CD4-positive, alpha-beta T cell treated with Interleukin-4 for 1 hour (primary cell): Measurements from ENCODE around the gene FAM200B.

ENCODE experiments used
- DNase-seq, 2 donors: peaks; one replicate each; pipeline ENCODE4 v3.0.0-alpha.2; 2020 to 2022

Gene FAM200B

DNA sequence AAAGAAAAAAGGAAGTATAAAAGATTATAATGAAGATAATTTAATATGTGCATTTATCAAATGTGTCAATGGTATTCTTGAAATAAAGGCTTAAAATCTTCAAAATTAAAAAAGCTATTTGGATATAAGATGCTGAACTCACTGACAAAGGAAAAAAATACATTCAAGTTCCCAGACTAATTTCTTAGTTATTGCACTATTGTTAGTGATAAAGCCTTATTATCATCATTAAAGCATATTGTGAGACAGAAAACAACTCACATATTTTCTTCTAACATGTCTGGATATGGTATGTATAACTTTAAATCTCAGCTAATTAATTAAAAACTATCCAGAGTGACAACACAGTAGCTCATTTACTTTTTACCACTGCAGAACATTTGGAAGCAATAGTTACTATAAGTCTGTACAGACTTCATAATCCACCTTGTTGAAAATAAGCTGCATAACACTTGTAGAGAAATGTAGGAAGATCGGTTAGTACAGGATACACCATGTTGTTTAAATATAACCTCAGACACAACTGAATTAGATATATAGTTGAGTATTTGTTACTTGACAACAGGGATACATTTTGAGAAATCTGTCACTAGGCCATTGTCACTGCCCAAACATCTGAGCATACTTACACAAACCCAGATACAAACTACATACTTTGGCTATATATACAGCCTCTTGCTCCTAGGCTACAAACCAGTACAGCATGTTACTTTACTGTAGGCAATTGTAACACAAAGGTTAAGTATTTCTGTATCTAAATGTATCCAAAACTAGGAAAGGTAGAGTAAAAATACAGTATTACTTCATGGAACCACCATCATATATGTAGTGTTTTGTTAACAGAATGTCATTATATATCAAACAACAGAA is 12.8 kb upstream of the FAM200B start:
- no peak for DNase-seq

DNA sequence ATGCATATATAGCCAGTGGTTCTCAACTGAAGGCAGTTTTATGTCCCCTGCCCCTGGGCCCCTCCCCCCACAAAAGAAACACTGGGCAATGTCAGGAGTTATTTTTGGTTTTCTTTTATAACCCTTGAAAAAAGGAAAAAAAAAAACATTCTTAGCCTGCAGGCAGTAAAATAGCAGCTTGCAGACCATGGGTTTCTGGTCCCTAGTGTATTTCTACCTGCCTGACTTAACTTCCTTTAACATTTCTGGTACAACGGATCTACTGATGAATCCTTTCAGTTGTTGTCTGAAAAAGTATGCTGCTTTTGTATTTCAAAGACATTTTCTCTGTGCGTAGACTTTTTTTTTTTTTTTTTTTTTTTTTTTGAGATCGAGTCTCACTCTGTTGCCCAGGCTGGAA is 11.1 kb upstream of the FAM200B start:
- DNase-seq = no peak

- DNase-seq = no peak
Observed at GRCh38 chr4:15672101-15672500, 9.5 kb upstream of the FAM200B start.

DNA sequence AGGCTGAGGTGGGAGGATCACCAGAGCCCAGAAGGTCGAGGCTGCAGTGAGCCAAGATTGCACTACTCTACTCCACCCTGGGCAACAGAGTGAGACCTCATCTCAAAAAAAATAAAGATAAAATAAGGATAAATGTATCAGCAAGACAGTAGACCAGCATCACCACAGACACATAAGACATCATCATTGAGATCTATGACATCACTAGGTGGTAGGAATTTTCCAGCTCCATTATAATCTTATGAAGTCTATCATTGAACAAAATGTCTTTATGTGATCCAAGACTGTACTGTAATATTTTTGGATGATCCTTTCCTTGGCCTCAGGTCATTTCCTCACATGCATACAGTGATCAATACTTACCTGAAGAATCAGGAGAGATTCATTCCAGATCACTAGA is 8.3 kb upstream of the FAM200B start:
- DNase-seq = no peak

- DNase-seq = no peak
Observed at GRCh38 chr4:15674046-15674445, 7.6 kb upstream of the FAM200B start.

- DNase-seq = no peak
Observed at GRCh38 chr4:15674926-15675325, 6.7 kb upstream of the FAM200B start.

DNA sequence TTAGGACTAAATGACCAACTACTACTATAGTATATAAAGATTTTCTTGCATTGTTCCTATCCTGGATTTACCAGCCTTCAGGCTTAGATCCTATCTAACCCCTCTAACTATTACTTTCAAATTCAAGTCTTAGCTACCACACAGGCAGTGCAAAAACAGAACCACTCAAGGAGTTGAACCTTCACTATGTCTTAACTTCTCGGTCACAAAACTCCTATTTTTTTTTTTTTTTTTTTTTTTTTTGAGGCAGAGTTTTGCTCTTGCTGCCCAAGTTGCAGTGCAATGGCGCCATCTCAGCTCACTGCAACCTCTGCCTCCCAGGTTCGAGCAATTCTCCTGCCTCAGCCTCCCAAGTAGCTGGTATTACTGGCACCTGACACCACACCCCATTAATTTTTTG is 6.3 kb upstream of the FAM200B start:
- no peak for DNase-seq

GRCh38 chr4:15676039-15676438 is 5.6 kb upstream of the FAM200B start:
- no peak for DNase-seq

DNA sequence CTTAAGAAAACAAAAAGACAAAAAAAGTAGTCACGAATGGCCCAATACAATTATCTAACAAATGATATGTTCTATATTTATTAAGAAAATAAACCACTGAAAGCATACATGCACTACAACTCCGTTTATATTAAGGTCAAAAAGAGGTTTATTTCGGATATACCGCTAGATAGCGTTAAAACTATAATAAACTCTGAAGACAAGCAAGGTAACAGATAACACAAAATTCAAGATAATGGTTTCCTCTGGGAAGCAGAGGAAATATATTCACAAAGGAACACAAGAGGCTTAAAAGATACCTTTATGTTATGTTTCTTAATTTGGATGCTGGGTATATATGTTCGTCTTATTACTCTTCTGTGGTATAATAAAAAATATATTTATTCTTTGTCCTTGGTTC is 4.7 kb upstream of the FAM200B start:
- DNase-seq = no peak

DNA sequence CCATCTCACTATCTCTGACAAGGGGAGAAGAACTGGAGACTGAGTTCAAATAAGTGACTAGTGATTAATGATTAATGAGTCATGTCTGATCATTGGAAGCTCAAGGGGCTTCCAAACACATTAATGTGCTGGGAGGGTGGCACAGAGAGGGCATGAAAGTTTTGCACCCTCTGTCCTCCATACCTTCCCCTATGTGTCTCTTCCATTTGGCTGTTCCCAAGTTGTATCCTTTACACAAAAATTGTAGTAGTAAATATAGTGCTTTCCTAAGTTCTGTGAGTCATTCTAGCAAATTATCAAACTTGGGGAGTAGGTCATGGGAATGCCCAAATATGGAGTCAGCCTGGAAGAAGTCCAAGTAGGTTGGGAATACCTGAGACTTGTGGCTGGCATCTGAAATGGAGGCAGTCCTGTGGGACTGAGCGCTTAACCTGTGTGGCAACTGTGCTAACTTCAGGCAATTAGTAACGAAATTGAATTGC is 4.1 kb upstream of the FAM200B start:
- no peak for DNase-seq

- DNase-seq = no peak
Observed at GRCh38 chr4:15681067-15681371, 608 bp upstream of the FAM200B start.

DNA sequence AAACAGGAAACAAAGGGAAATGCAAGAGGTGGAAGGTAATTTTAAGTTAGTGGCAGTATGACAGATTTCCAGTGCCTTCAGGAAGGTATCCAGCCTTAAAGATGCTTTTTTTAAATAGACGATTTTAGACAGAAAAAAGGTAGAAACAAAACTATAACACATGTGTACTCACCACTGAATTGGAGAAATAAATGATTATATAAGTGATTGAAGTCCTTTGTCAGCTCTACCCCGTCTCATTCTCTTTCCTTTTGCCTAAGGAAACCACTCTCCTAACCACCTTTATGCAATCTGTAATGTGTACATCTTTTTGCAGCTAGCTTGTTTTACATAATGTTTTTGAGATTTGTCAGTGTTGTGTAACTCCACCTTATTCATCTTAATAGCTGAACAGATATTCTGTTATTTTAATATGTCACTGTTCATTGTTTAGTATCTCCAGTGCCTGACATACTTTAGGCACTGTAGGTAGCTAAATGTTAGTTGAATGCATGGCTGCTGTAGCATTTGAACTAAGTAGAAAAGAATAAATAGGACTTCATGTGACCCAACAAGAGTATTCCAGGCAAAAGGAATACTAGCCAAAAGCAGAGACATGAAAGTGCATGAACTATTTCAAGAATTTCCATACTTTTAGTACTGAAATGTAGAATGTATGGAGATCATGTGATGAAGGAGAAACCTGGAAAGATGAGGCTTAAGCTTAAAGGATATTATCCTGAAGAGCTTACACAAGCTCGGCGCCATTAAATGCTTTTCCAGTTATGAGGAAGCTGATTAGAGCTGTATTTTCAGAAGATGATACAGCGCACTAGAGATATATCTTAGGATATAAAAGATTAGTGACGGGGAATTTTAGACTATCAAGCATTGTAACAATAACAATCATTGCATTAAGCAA is 865 bp downstream of the FAM200B start:
- DNase-seq = no peak

DNA sequence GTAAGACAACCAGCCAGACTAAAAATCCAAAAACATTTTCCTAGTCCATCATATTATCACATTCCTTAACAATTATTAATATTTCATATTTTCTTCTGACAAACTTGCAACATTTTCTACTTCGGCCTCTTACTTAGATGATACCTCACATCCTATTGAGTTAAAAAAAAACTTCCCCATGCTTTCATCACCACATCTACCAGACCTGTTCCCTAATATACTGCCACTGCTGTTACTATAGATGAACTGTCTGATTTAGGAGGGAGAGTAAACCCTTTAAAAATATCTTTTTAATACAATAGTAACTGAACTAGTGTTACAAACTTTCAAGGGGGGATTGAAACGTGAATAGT is 1.5 kb downstream of the FAM200B start:
- DNase-seq = no peak

- no peak for DNase-seq
Observed at GRCh38 chr4:15684498-15684897, 2.9 kb downstream of the FAM200B start.

DNA sequence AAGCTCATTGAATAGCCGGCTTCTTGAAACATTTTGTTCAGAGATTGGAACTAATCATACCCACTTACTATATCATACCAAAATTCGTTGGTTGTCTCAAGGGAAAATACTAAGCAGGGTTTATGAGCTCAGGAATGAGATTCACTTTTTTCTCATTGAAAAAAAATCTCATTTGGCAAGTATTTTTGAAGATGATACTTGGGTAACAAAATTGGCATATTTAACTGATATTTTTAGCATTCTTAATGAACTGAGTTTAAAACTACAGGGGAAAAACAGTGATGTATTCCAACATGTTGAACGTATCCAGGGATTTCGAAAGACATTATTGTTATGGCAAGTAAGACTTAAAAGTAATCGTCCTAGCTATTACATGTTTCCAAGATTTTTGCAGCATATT is 6.4 kb downstream of the FAM200B start:
- DNase-seq = no peak

GRCh38 chr4:15689540-15689939 is 7.9 kb downstream of the FAM200B start:
- peak in 1 of 2 donors; percentile 28 for DNase-seq

GRCh38 chr4:15690020-15690809 is 8.6 kb downstream of the FAM200B start:
- DNase-seq = no peak

DNA sequence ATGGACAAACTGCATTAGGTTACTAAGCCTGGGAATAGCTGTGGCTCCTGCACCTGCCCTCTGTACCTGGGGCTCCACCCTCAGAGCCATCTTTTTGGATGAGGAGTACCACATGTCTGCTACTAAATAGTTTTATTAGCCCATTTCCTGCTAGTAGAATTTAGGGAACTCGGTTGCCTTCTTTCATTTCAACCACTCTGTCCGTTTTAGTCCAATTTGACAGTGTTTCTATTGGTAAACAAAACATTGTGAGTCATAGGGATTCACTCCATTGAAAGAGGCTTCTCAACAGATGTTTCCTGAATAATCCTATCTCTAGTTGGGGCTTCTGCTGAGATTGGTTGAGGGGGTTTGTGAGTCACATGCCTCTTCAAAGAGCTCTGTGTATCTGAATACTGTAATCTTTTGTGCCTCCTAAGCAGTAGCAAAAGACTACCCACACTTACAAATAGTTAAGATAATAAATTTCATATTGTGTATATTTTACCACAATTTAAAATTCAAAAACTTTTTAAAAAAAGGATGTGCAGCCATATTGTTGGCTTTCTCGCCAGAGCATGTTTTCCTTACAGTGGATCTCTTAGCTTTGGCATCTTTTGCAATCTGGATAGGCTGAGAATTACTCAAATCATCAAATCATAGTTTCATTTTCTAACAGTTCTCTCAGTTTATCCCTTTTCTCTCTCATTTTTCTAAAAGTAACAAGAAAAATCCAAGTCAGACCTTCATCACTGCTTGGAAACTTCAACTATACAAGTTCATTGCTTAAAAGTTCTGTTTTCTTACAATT is 9.9 kb downstream of the FAM200B start:
- DNase-seq = no peak

GRCh38 chr4:15692602-15693001 is 11.0 kb downstream of the FAM200B start:
- DNase-seq = no peak

DNA sequence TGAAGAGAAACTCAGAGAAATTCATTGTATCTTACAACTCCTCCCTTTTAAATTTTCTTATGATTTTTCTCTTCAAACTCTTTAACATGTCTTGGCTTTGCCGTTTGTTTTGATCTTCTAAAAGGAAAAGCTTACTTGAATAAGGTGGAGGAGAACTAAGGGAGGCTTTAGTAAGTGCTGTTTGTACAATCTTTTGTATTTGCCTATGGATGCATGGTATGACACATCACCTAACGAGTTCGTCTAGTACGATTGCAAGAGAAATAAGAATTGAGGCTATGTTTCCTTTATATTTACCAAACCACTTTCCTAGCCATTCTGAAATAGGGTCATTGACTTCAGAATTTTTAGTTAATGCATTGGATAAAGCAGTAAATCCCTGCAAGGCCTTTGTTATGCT is 12.8 kb downstream of the FAM200B start:
- DNase-seq = no peak

- no peak for DNase-seq
Observed at GRCh38 chr4:15695240-15695699, 13.6 kb downstream of the FAM200B start.

GRCh38 chr4:15695729-15696128 is 14.1 kb downstream of the FAM200B start:
- no peak for DNase-seq
